T-helper 1 cell treated with Interleukin-12 subunit alpha and Interleukin-12 subunit beta and Interleukin-4 antibody, amounts not matched to agents 30 μg/mL and 1 μg/mL, for 36 hours (primary cell): Measurements from ENCODE around the gene PARD3B.

Experiments
- H3K27ac Mint-ChIP-seq: one replicate; pipeline ENCODE4 v1.8.0; 2021; ENCODE audit warnings: mild to moderate bottlenecking, mixed read lengths
- H3K27me3 Mint-ChIP-seq: one replicate; pipeline ENCODE4 v1.8.0; 2021; ENCODE audit warnings: low read depth, mixed read lengths
- H3K36me3 Mint-ChIP-seq: one replicate; pipeline ENCODE4 v1.8.0; 2021; ENCODE audit warnings: low read depth, mixed read lengths
- H3K4me1 Mint-ChIP-seq: one replicate; pipeline ENCODE4 v1.8.0; 2021; ENCODE audit warnings: low read depth, mixed read lengths
- H3K4me3 Mint-ChIP-seq: one replicate; pipeline ENCODE4 v1.8.0; 2021; ENCODE audit warnings: mild to moderate bottlenecking, moderate library complexity, mixed read lengths
- H3K9me3 Mint-ChIP-seq: one replicate; pipeline ENCODE4 v1.8.0; 2021; ENCODE audit warnings: mixed read lengths

PARD3B gene

DNA sequence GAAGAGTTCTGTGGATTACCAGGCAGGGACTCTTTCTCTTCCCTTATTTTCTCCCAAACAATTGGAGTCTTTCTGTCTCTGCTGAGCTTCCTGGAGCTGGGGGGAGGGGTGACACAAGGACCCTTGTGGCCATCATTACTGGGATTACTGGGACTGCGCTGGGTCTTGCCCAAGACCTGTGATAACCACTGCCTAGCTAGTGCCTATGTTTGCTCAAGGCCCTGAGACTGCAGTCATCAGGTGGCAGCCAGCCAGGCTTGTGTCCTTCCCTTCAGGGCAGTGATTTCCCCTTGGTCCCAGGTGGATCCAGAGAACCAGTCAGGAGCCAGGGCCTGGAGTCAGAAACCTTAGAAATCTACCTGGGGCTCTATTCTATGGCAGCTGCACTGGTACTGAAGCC lies 355.6 kb downstream of the PARD3B start:
- no peak overlapping the region for H3K27ac Mint-ChIP-seq
- peaks cover 18% of the 10 kb centered on the region for H3K36me3 Mint-ChIP-seq
- H3K27me3 Mint-ChIP-seq, result no peaks in the 10 kb centered on the region

DNA sequence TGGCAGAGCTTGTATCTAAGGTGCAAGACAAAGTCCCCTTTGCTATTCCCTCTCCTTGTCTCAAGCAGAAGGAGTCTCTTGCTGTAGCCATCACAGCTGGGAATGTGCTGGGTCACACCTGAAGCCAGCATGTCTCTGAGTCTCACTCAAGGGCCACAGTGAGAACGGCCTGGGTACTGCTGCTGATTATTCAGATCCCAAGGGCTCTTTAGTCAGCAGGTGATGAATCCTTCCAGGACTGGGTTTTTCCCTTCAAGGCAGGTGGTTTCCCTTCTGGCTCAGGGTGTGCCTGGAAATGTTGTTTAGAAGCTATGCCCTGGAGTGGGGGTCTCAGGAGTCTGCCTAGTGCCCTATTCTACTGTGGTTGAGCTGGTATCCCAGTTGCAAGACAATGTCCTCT lies 356.3 kb downstream of the PARD3B start:
- H3K27me3 Mint-ChIP-seq, result no peaks in the 10 kb centered on the region

More for the DNA sequence above, 355.6 kb downstream of the PARD3B start:
- Mint-ChIP-seq H3K9me3 (peaks cover 16% of the 10 kb centered on the region), H3K4me3 (peak overlapping the region; percentile 6), H3K4me1 (peaks cover 42% of the 10 kb centered on the region)

DNA sequence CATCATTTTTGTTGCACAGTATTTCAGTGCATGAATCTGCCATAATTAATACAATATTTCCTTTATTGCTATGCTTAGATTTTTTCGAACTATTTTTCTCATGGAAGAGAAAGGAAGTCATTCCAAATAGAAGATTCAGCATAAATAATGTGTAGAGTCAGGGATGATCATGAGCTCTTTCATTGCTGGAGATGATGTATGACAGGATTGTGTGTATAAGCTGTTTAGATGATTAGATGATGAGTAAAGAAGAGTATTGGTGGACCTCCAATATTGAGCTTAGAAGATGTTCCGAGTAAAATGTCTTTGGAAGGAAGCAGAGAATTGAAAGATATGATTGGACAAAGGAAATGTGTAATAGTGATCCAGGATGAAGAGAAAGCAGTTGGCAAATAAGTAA lies 364.5 kb downstream of the PARD3B start:
- Mint-ChIP-seq H3K9me3 (peaks cover 9% of the 10 kb centered on the region), H3K4me1 (peaks cover 18% of the 10 kb centered on the region), H3K27ac (no peak overlapping the region), H3K36me3 (peaks cover 3% of the 10 kb centered on the region), H3K4me3 (no peak overlapping the region), H3K27me3 (no peaks in the 10 kb centered on the region)

More for the DNA sequence above, 356.3 kb downstream of the PARD3B start:
- Mint-ChIP-seq H3K9me3 (peaks cover 16% of the 10 kb centered on the region), H3K36me3 (peaks cover 18% of the 10 kb centered on the region), H3K27ac (no peak overlapping the region), H3K4me3 (no peak overlapping the region), H3K4me1 (peaks cover 40% of the 10 kb centered on the region)

DNA sequence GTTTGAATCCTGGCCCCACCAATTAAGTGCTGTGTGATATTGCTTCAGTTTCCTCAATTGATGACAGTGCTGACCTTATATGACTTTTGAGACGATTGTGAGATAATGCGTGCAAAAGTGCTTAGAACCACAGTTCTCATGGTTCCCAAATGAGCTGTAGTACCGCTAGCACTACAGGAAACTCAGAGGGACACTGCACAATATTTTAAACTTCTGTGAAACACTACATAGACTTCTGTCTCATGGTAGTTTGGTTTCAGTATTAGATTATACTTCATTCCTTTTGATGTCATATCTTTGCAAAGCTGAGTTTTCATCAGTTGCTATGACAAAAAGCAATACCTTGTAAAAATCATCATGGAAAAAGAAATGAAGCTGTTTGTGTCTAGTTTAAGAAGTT lies 368.0 kb downstream of the PARD3B start:
- peaks cover 5% of the 10 kb centered on the region for H3K36me3 Mint-ChIP-seq
- no peak overlapping the region for H3K4me3 Mint-ChIP-seq
- H3K4me1 Mint-ChIP-seq, result peaks cover 4% of the 10 kb centered on the region
- H3K27me3 Mint-ChIP-seq, result no peaks in the 10 kb centered on the region
- no peak overlapping the region for H3K27ac Mint-ChIP-seq
- H3K9me3 Mint-ChIP-seq, result peaks cover 9% of the 10 kb centered on the region

DNA sequence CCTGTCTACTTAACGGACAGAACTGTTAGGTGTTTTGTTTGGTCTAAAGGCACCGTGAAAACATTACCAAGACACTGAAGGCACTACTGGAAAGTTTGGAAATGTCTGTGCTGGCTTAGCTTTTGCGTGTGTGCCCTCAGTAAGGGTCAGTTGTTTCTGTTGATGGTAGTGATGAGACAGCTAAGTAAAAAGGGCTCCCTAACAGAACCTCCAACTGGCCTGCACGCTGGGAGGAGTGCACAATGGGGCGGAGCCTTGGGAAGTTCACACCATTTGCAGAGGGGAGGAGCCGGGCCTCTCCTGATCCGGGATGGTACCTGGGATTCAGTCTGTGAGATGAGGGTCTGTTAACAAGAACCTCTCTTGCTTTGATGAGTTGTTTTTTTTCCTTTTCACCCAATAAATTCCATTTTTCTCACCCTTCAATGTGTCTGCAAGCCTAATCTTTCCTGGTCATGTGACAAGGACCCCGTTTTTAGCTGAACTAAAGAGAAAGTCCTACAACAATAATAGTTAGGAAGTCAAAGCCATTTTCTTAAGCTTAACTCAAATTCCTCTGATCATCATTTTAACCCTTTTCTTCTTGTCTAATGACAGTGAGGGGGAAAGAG lies 368.7 kb downstream of the PARD3B start:
- H3K27ac Mint-ChIP-seq, result no peak overlapping the region
- H3K27me3 Mint-ChIP-seq, result no peaks in the 10 kb centered on the region
- H3K4me3 Mint-ChIP-seq, result no peak overlapping the region
- peaks cover 4% of the 10 kb centered on the region for H3K4me1 Mint-ChIP-seq
- peaks cover 6% of the 10 kb centered on the region for H3K9me3 Mint-ChIP-seq
- H3K36me3 Mint-ChIP-seq, result peaks cover 5% of the 10 kb centered on the region

DNA sequence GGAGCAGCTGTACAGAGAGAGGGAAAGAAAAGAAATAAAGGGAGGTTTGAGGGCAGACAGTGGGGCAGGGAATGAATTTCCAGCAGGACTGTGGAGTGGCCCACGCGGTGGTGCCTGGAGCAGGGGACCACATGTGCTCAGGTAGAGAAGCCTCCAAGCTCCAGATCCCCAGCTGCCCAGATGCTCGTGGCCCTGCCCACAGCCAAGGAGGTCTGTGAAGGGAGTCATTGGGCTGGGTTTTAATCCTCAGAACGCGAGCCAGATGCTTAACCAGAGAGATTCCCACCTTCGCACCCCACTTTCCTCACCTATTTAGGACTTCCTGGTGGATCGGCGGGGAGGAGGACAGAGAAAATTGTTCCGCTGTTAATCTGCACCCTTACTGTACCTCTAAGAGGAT lies 369.4 kb downstream of the PARD3B start:
- peaks cover 4% of the 10 kb centered on the region for H3K27me3 Mint-ChIP-seq
- peaks cover 5% of the 10 kb centered on the region for H3K36me3 Mint-ChIP-seq
- H3K4me3 Mint-ChIP-seq, result no peak overlapping the region
- peaks cover 4% of the 10 kb centered on the region for H3K4me1 Mint-ChIP-seq
- H3K9me3 Mint-ChIP-seq, result peaks cover 5% of the 10 kb centered on the region
- no peak overlapping the region for H3K27ac Mint-ChIP-seq

DNA sequence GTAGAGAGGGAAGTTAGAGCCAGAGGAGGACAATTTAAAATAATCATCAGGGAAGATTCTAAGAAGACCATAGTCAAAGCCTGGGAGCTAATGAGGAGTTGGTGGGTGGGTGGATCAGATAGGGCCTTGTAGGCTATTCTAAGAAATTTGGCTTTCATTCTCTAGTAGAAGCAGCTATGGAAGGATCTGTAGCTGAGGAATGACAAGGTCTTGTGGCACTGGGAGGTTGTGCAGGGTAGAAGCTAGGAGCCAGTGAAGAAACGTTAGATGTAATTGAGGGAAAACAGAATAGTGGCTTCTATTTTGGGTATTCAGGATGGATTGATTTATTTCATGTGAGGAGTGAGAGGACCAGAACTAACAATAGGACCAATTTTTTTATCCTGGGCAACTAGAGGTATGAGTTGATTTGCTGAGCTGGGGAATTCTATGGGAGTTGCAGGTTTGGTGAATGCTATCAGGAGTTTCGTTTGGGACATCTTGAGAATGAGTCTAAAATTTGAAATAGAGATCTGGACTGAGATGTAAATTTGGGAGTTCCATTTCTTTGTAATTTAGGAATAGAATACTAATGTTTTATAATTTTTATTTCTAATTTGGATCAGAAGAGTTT lies 371.9 kb downstream of the PARD3B start:
- H3K4me3 Mint-ChIP-seq, result no peak overlapping the region
- peaks cover 5% of the 10 kb centered on the region for H3K9me3 Mint-ChIP-seq
- H3K27ac Mint-ChIP-seq, result no peak overlapping the region
- H3K36me3 Mint-ChIP-seq, result peaks cover 5% of the 10 kb centered on the region
- H3K4me1 Mint-ChIP-seq, result peaks cover 4% of the 10 kb centered on the region
- H3K27me3 Mint-ChIP-seq, result peaks cover 5% of the 10 kb centered on the region

DNA sequence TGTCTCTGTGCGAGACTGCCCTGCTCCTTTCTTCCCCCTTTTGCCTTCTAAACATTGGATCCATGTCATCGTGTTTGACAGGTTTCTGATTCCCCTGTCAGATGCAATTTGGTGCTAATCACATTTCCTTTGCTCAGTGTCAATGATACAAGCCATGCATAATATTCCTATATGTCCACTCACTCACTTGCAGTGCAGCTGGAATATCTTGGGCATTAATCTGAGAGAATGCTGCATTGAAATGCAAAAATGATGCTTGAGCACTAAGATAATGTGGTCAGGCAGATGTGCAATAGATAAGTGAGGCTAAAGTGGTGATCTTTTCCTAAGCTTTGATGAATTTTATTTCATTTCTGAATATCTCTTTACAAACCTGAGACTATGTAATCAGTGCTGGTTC lies 375.5 kb downstream of the PARD3B start:
- Mint-ChIP-seq H3K27ac (no peak overlapping the region), H3K27me3 (peaks cover 5% of the 10 kb centered on the region), H3K9me3 (no peaks in the 10 kb centered on the region), H3K4me1 (no peaks in the 10 kb centered on the region), H3K36me3 (peaks cover 2% of the 10 kb centered on the region), H3K4me3 (no peak overlapping the region)

DNA sequence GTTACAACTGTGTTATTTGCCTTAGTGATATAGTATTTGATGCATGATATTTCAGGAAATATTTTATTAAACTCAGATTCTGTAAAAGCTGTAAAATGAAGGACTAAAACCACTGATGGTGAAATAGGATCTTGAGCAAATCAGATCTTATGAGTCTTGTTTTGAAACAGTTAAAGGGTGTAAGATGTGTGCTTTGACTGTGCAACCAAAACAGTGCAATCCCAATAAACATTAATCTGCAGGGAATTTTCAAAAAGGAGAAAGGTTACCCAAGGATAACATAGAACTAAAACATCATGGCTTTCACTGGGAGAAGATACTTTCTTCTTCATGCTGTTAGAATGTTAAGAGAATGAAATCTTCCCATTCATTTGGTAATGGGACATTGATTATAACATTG lies 378.7 kb downstream of the PARD3B start:
- Mint-ChIP-seq H3K27me3 (peaks cover 5% of the 10 kb centered on the region), H3K4me1 (peaks cover 2% of the 10 kb centered on the region), H3K4me3 (no peak overlapping the region), H3K9me3 (peaks cover 3% of the 10 kb centered on the region), H3K27ac (no peak overlapping the region), H3K36me3 (no peaks in the 10 kb centered on the region)

DNA sequence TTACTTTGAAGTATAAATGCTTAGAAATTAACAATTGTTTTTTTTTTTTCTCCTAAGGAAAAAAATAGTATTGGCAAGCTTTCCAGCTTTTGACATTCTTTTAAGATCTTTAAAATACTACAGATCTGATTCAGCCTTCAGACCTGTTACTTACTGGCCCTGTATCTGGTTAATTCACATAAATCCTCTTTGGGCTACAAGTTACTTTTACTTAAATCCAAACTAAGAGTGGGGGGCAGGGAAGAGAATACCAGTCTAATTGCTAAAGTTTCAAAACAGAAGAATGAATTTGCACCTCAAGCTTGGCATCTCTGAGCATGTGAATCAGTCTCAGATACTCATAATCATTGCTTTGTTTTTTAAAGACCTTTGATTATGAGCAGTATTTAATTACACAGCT lies 386.3 kb downstream of the PARD3B start:
- H3K36me3 Mint-ChIP-seq, result no peaks in the 10 kb centered on the region
- peaks cover 7% of the 10 kb centered on the region for H3K4me1 Mint-ChIP-seq
- peaks cover 6% of the 10 kb centered on the region for H3K27me3 Mint-ChIP-seq
- H3K27ac Mint-ChIP-seq, result no peak overlapping the region
- no peak overlapping the region for H3K4me3 Mint-ChIP-seq
- H3K9me3 Mint-ChIP-seq, result peaks cover 3% of the 10 kb centered on the region

DNA sequence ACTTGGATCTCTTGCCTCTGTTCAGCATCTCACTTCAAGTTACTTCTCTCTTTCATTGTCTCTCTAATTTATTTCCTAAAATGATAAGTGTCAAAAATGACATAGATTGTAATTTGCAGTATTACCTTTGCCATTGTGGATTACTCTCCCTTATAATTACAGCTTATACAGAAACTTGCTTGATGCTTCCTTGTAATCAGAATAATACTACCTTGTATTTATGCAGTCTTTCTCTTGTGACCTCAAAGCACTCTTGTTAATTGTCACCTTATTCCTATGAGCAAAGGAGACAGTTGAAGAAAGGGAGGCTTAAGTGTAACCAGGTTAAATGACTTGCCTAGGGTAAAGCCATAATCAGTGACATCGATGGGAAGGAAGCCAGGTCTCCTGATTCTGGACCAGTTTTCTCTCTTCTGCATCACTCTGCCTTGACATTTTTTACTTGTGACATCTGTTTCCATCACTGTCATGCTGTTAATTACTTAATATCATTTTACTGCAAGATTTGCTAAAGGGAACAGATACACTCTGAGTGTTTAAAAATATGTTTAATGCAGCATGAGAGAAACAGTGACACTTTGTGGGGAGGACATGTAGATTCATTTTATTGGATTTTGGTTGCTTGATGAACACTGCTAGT lies 388.6 kb downstream of the PARD3B start:
- Mint-ChIP-seq H3K27ac (no peak overlapping the region), H3K27me3 (peaks cover 6% of the 10 kb centered on the region), H3K9me3 (peaks cover 6% of the 10 kb centered on the region), H3K36me3 (peaks cover 4% of the 10 kb centered on the region), H3K4me3 (no peak overlapping the region), H3K4me1 (peaks cover 5% of the 10 kb centered on the region)

DNA sequence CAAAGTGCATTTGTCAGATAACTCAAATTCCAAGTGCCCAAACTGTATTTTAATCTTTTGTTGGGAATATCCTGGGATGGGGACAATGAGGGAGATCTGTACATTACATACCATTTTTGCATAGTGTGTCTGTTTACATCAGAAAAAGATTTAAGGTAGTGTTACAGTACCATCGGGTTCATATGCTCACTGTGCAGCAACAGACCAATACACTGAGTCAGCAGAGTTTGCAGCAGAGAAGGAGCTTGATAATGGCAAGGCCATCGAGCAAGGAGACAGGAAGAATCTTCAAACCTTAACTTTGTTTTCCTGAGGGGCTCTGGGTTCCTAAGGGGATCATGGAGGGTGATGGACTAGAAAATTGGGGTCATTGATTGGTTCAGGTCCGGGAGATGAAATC lies 399.7 kb downstream of the PARD3B start:
- H3K36me3 Mint-ChIP-seq, result peaks cover 34% of the 10 kb centered on the region
- H3K4me1 Mint-ChIP-seq, result peaks cover 49% of the 10 kb centered on the region
- H3K27me3 Mint-ChIP-seq, result no peaks in the 10 kb centered on the region
- H3K27ac Mint-ChIP-seq, result no peak overlapping the region
- peaks cover 41% of the 10 kb centered on the region for H3K9me3 Mint-ChIP-seq
- H3K4me3 Mint-ChIP-seq, result no peak overlapping the region

DNA sequence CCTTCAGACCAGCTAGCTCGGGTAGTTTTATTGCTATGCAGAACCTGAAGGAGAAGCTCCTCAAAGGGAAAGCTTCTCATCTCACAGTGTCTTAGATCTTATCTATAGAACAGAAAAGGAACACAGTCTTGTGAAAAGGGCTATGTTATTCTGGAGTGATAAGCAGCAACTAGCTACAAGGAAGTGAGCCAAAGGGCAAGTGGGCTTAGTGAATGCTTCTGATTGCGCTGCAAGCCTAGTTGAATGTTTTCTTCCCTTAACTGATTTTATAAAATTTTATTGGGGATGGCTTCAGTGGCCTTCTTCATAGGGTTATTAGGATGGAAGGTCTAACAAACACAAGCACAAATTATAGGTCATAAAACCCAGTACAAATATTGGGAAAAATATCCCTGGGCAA lies 400.1 kb downstream of the PARD3B start:
- H3K27ac Mint-ChIP-seq, result no peak overlapping the region
- H3K27me3 Mint-ChIP-seq, result no peaks in the 10 kb centered on the region
- no peak overlapping the region for H3K4me3 Mint-ChIP-seq
- H3K36me3 Mint-ChIP-seq, result peaks cover 39% of the 10 kb centered on the region
- H3K4me1 Mint-ChIP-seq, result peaks cover 50% of the 10 kb centered on the region
- peaks cover 45% of the 10 kb centered on the region for H3K9me3 Mint-ChIP-seq

DNA sequence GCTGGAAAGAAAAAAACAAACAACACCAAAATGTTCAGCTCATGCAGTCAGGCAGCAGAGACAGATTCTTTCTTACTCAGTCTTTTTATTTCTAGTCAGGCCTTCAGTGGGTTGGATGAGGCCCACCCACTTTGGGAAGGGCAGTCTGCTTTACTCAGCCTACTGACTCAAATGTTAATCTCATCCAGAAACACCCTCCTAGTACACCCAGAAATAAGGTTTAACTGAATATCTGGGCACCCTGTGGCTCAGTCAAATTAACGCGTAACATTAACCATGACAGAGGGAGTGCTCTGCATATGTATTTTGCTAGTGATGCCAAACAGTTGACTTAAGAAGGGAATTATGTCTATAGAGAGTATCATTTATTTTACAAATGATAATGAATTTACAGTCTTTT lies 401.6 kb downstream of the PARD3B start:
- Mint-ChIP-seq H3K36me3 (peaks cover 51% of the 10 kb centered on the region), H3K4me1 (peaks cover 58% of the 10 kb centered on the region), H3K9me3 (peaks cover 45% of the 10 kb centered on the region)

DNA sequence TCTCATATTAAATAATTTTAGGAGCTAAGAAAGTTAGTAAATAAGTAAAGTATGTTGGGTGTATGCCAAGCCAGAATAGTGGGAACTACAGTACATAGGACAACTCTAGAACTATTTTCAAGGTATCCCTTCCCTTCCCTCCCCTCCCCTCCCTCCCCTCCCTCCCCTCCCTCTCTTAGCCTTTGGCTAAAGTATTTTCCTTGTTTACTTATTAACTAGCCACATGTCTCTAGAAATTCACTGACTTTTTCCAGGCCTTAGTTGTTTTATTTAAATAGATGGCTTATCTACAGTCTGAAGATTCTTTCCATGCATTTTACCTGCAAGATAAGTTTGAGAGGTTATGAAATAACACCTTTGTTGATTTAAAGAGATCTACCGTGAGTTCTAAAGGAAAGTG lies 402.1 kb downstream of the PARD3B start:
- peak overlapping the region; percentile 39 for H3K27ac Mint-ChIP-seq
- peaks cover 51% of the 10 kb centered on the region for H3K36me3 Mint-ChIP-seq
- H3K27me3 Mint-ChIP-seq, result no peaks in the 10 kb centered on the region
- peaks cover 55% of the 10 kb centered on the region for H3K4me1 Mint-ChIP-seq
- H3K4me3 Mint-ChIP-seq, result no peak overlapping the region
- H3K9me3 Mint-ChIP-seq, result peaks cover 45% of the 10 kb centered on the region

More for the DNA sequence above, 401.6 kb downstream of the PARD3B start:
- Mint-ChIP-seq H3K27me3 (no peaks in the 10 kb centered on the region), H3K4me3 (no peak overlapping the region), H3K27ac (peak overlapping the region; percentile 64)
